Measurements from ENCODE around the gene KRT4. TPM values are rescaled to one million over a fixed set of nuclear protein-coding genes. Genes with fewer than 3 reads are reported as not detected.

KRT4 gene
- total and polyA plus RNA-seq, 2 experiments from 2014 or later = not detected

GRCh38 chr12:52835271-52836041 lies 21.5 kb upstream of the KRT4 start:
- Histone ChIP-seq H3K36me3 (no peaks in the 10 kb centered on the region), H3K27ac (no peak overlapping the region), H3K27me3 (peaks cover 12% of the 10 kb centered on the region), H3K9me3 (ENCODE audit: low read depth) (no peaks in the 10 kb centered on the region), H3K4me3 (no peak overlapping the region), H3K4me1 (ENCODE audit: low read depth) (no peaks in the 10 kb centered on the region)
- TF ChIP-seq, protein P1, sequence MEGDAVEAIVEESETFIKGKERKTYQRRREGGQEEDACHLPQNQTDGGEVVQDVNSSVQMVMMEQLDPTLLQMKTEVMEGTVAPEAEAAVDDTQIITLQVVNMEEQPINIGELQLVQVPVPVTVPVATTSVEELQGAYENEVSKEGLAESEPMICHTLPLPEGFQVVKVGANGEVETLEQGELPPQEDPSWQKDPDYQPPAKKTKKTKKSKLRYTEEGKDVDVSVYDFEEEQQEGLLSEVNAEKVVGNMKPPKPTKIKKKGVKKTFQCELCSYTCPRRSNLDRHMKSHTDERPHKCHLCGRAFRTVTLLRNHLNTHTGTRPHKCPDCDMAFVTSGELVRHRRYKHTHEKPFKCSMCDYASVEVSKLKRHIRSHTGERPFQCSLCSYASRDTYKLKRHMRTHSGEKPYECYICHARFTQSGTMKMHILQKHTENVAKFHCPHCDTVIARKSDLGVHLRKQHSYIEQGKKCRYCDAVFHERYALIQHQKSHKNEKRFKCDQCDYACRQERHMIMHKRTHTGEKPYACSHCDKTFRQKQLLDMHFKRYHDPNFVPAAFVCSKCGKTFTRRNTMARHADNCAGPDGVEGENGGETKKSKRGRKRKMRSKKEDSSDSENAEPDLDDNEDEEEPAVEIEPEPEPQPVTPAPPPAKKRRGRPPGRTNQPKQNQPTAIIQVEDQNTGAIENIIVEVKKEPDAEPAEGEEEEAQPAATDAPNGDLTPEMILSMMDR (IDR thresholded peaks at IDR 0.05; ENCODE audit: low read depth, low read length) = no peak
- no peak for DNase-seq (ENCODE audit: low read depth in 1 of 2, low spot score in 1 of 2)

- H3K36me3 ChIP-seq = no peaks in the 10 kb centered on the region
- TF ChIP-seq, protein P1 (IDR thresholded peaks at IDR 0.05; ENCODE audit: low read depth, low read length) = no peak
- H3K4me1 ChIP-seq (ENCODE audit: low read depth) = no peaks in the 10 kb centered on the region
- peaks cover 11% of the 10 kb centered on the region for H3K27me3 ChIP-seq
- DNase-seq (ENCODE audit: low read depth in 1 of 2, low spot score in 1 of 2) = no peak
- no peak overlapping the region for H3K4me3 ChIP-seq
- no peak overlapping the region for H3K27ac ChIP-seq
- no peaks in the 10 kb centered on the region for H3K9me3 ChIP-seq (ENCODE audit: low read depth)
Observed at GRCh38 chr12:52834727-52835001, 20.7 kb upstream of the KRT4 start.

GRCh38 chr12:52833922-52834726 lies 20.2 kb upstream of the KRT4 start, which contains the start of gene KRT79:
KRT79 (minus strand) TSS chr12:52834311; CDS start chr12:52834260, 51 bp downstream.
- Histone ChIP-seq H3K27me3 (peaks cover 6% of the 10 kb centered on the region), H3K36me3 (no peaks in the 10 kb centered on the region), H3K9me3 (ENCODE audit: low read depth) (no peaks in the 10 kb centered on the region), H3K27ac (no peak within 1 kb of the TSS), H3K4me1 (ENCODE audit: low read depth) (no peaks in the 10 kb centered on the region), H3K4me3 (no peak within 1 kb of the TSS)
- TF ChIP-seq, protein P1 (IDR thresholded peaks at IDR 0.05; ENCODE audit: low read depth, low read length) = no peak
- DNase-seq (ENCODE audit: low read depth in 1 of 2, low spot score in 1 of 2) = no peak

DNA sequence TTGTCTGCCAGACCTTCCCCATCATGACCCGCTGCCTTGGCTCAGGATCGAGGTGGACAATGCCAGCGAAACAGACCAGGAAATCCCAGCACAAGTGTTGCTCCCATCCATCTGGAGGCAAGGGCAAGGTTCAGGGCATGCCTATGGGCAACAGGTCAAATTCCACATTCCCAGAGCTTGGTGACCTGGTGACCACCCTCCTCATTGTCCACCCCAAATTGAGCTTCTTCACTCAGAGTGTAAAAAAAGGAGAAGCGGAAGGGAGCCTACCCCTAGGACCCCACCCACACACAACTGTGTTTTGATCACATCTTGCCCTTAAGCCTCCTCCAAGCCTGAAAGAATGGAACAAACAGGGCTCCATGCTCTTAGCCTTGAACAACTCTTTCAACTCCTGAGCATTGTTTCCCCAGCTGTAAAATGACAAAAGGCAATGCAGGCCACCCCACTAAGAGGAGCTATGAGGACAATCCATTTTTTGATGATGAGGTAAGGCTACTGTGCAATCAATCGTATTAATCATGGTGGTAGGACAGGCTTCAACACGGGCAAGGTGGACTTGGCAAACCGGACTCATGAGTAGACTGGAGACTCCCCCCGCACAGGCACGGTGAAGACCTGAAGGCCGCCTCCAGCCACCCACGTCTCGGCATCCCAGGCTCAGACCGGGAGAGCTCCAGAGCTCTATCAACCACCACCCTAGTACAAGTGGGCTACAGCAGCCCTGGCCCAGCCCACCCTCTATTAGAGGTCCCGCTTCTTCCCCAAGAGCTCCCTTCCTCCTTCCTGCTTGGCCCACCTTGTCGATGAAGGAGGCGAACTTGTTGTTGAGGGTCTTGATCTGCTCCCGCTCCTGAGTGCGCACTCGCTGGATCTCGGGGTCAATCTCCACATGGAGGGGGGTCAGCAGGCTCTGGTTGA lies 19.3 kb upstream of the KRT4 start:
- Histone ChIP-seq H3K4me1 (ENCODE audit: low read depth) (no peaks in the 10 kb centered on the region), H3K4me3 (no peak overlapping the region), H3K9me3 (ENCODE audit: low read depth) (no peaks in the 10 kb centered on the region), H3K36me3 (no peaks in the 10 kb centered on the region), H3K27ac (no peak overlapping the region), H3K27me3 (no peaks in the 10 kb centered on the region)
- DNase-seq (ENCODE audit: low read depth in 1 of 2, low spot score in 1 of 2) = no peak
- TF ChIP-seq, protein P1 (IDR thresholded peaks at IDR 0.05; ENCODE audit: low read depth, low read length) = no peak

GRCh38 chr12:52832451-52832850 lies 18.5 kb upstream of the KRT4 start:
- H3K27ac ChIP-seq = no peak overlapping the region
- no peak for DNase-seq (ENCODE audit: low read depth in 1 of 2, low spot score in 1 of 2)
- no peaks in the 10 kb centered on the region for H3K27me3 ChIP-seq
- H3K4me3 ChIP-seq = no peak overlapping the region
- no peaks in the 10 kb centered on the region for H3K4me1 ChIP-seq (ENCODE audit: low read depth)
- no peaks in the 10 kb centered on the region for H3K36me3 ChIP-seq
- no peaks in the 10 kb centered on the region for H3K9me3 ChIP-seq (ENCODE audit: low read depth)
- TF ChIP-seq, protein P1 (IDR thresholded peaks at IDR 0.05; ENCODE audit: low read depth, low read length) = no peak
